Fibroblast of villous mesenchyme (primary cell): ENCODE results near the gene WNT7B. TPM values are rescaled to one million over a fixed set of nuclear protein-coding genes. Genes with fewer than 3 reads are reported as not detected.

ENCODE experiments used
- DNase-seq: peaks from one replicate; pipeline ENCODE4 v3.0.0-alpha.2; 2010; ENCODE audit warnings: low read depth
- H3K4me3 ChIP-seq: 2 replicates; pipeline ENCODE4 v1.5.1; 2011; ENCODE audit warnings: low read depth, mild to moderate bottlenecking, low read length
- CTCF ChIP-seq: IDR thresholded peaks from 2 replicates; pipeline ENCODE4 v1.5.1; 2012; ENCODE audit warnings: low read depth, mild to moderate bottlenecking, low read length; ENCODE audit not compliant: insufficient read depth
- total RNA-seq: library from RNA; depleted of rRNA; stranded (reverse); fragments of >200 nt; gene quantifications from 2 replicates; pipeline ENCODE4 v1.2.3, GENCODE V29; 2012

WNT7B gene
- total RNA-seq, 1 donor, result under 0.01 TPM

DNA sequence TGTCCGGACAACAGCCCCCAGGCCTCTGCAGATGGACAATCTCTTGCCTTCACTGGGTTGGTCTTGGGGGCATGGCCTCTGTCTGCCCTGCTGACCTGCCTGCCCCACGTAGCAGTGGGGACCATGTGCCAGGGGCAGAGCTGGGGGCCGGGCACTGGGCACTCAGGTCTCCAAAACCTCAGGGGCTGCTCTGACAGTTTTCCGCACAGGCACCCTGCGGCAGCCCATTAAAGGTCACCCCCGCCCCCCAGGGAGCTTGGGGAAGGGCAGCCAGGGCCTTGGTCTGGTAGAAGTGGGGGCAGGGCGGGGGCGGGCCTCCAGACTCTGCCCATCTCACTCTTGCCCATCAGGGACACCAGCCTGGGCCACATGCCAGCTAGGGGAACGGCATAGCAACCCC is 49.9 kb downstream of the WNT7B start:
- no peak for DNase-seq
- no peak overlapping the region for H3K4me3 ChIP-seq
- TF ChIP-seq CTCF, result no peak

DNA sequence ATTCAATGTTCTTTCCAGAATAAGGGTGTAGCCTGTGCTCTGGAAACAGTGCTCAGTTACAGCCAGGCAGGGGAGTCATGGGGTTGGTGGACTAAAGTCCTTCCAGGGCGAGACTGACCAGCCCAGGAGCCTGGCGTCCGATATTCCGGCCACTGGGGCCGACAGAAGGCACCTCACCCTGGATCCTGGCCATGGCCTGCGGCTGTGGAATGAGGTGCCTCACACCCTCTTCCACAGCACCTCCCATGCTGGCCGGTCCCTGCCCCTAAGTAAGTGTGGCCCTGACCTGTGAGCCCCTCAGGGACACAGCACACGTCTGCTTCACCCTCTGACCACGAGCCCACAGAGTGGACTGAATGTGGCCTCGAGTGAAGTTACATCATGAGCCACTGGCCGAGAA is 50.5 kb downstream of the WNT7B start:
- no peak for TF ChIP-seq CTCF
- no peak overlapping the region for H3K4me3 ChIP-seq
- DNase-seq, result no peak

DNA sequence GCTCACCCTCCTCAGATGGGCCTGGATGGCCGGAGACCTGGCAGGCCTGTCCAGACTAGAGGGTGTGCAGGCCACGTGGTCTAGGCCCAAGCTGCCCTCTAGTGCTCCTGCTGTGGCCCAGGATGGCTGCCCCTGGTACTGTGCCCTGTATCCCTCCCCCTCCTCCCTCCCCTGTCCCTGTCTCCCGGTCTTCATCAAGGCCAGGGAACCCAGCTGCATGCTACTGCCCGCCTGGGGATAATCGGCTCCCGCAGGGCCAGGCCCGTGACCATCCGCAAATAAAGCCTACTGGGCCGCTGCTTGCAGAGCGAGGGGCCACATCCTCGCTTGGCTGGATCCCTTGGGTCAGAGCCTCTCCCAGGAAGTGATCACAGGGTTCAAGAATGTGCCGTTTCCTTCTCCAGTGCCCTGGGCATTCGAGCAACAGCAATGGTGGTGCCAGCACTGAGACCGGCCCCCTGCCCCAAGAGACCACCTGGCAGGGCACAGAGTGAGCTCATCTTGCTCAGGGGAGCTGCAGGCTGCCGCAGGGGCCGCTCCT is 51.1 kb downstream of the WNT7B start:
- no peak for TF ChIP-seq CTCF
- H3K4me3 ChIP-seq, result no peak overlapping the region
- DNase-seq, result no peak

GRCh38 chr22:45923835-45924234 is 53.1 kb downstream of the WNT7B start:
- DNase-seq, result no peak
- no peak overlapping the region for H3K4me3 ChIP-seq
- no peak for TF ChIP-seq CTCF

DNA sequence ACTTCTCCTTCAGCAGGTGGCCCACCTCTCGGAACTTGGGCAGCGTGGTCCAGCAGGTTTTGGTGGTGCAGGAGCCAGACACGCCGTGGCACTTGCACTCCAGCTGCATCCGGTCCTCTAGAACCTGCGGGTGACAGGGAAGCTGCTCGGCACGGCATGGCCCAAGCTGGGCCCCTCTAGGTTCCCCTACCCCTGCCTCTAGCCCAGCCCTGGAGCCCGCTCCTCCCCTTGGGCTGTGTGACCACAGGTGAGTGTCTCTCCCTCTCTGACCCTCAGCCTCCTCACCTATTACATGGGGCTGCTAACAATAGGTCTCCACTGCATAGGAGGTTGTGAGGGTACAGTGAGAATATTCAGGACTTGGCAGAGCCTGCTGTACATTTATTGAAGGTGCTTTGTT is 53.8 kb downstream of the WNT7B start:
- H3K4me3 ChIP-seq, result no peak overlapping the region
- no peak for DNase-seq
- TF ChIP-seq CTCF, result no peak

DNA sequence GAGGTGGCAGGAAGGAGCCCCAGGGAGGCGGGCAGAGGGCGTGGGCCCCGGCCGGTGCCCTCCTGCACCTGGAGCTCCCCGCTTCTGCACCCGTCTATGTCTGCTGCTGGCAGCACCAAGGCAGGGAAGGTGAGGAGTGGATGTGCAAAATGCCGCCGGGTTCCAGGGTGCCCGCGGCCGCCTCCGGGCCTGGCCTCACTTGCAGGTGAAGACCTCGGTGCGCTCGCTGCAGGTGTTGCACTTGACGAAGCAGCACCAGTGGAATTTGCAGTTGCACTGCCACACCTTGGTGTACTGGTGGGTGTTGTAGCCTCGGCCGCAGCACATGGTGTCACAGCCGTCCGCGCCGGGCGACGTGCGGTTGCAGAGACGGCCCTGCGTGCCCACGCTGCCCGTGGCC is 54.3 kb downstream of the WNT7B start:
- H3K4me3 ChIP-seq, result no peak overlapping the region
- TF ChIP-seq CTCF, result no peak
- DNase-seq, result no peak

DNA sequence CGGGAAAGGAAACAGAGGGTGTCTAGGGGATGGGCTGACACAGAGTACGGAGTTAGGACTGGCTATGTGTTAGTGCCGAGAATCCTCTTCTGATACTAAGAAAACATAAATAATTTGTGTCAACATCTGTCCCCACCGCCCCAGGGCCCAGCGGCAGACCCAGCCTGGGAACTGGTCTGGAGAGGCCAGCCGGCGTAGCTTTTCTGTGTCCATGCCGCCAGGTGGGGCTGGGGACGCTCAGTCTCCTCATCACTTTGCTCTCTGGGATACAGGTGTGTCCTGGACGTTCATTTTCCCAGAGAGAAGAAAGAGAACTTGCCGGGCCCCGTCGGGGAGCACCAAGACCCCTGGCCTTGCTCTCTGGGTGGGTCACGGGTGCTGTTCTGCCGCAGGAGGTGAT is 54.7 kb downstream of the WNT7B start:
- H3K4me3 ChIP-seq, result no peak overlapping the region
- DNase-seq, result no peak
- no peak for TF ChIP-seq CTCF
